Neural cell (in vitro differentiated cells): Measurements from ENCODE around the gene TOMM20. TPM values are rescaled to one million over a fixed set of nuclear protein-coding genes. Genes with fewer than 3 reads are reported as not detected.

Source experiments
- H2AFZ ChIP-seq: fragments of 200-600, 300-800 bp; sonication (generic), shearing (Covaris generic); 2 replicates; pipeline ENCODE4 v1.6.0; 2014; ENCODE audit warnings: low read depth, mild to moderate bottlenecking, antibody characterized with exemption, low read length, moderate library complexity
- H3F3A ChIP-seq: fragments of 200-600 bp; shearing (Covaris generic); 2 replicates; pipeline ENCODE4 v1.6.1; 2016; ENCODE audit warnings: mild to moderate bottlenecking, moderate library complexity, mixed read lengths, antibody characterized with exemption, low read length; ENCODE audit not compliant: insufficient read depth, poor library complexity, severe bottlenecking
- H3K27ac ChIP-seq: fragments of 200-600, 300-800 bp; sonication (generic), shearing (Covaris generic); 2 replicates; pipeline ENCODE4 v1.5.1; 2014; ENCODE audit warnings: mild to moderate bottlenecking, low read length, moderate library complexity
- H3K27me3 ChIP-seq: fragments of 300-800, 200-600 bp; sonication (generic), shearing (Covaris generic); 2 replicates; pipeline ENCODE4 v1.6.0; 2014; ENCODE audit warnings: mild to moderate bottlenecking, low read depth, low read length, moderate library complexity; ENCODE audit not compliant: insufficient read depth
- H3K36me3 ChIP-seq: fragments of 300-800, 200-600 bp; sonication (generic), shearing (Covaris generic); 2 replicates; pipeline ENCODE4 v1.5.1; 2014; ENCODE audit warnings: mild to moderate bottlenecking, antibody characterized with exemption, low read length, moderate library complexity; ENCODE audit not compliant: insufficient read depth
- H3K4me2 ChIP-seq: fragments of 300-800, 200-600 bp; sonication (generic), shearing (Covaris generic); 2 replicates; pipeline ENCODE4 v1.6.0; 2014; ENCODE audit warnings: mild to moderate bottlenecking, low read length
- H3K4me3 ChIP-seq: fragments of 300-800, 200-600 bp; sonication (generic), shearing (Covaris generic); 2 replicates; pipeline ENCODE4 v1.5.1; 2014; ENCODE audit warnings: mild to moderate bottlenecking, low read length, moderate library complexity
- H3K79me2 ChIP-seq: fragments of 200-600 bp; shearing (Covaris generic); replicated peaks from 2 replicates; pipeline ENCODE4 v1.6.0; 2014; ENCODE audit warnings: mild to moderate bottlenecking, low read length, moderate library complexity; ENCODE audit not compliant: insufficient read depth
- H3K9ac ChIP-seq: fragments of 300-800, 200-600 bp; sonication (generic), shearing (Covaris generic); 2 replicates; pipeline ENCODE4 v1.6.1; 2016; ENCODE audit warnings: mild to moderate bottlenecking, low read length, mixed read lengths
- H3K9me2 ChIP-seq: fragments of 200-600 bp; shearing (Covaris generic); 2 replicates; pipeline ENCODE4 v1.6.1; 2016; ENCODE audit warnings: mild to moderate bottlenecking, low read length, mixed read lengths; ENCODE audit not compliant: insufficient read depth
- H3K9me3 ChIP-seq: fragments of 200-600, 300-800 bp; sonication (generic), shearing (Covaris generic); 2 replicates; pipeline ENCODE4 v1.6.1; 2016; ENCODE audit warnings: mild to moderate bottlenecking, mixed run types, low read length, moderate library complexity, mixed read lengths
- H4K20me1 ChIP-seq: fragments of 200-600 bp; shearing (Covaris generic); 2 replicates; pipeline ENCODE4 v1.6.1; 2016; ENCODE audit warnings: mild to moderate bottlenecking, mixed run types; ENCODE audit not compliant: insufficient read depth
- CTCF ChIP-seq: fragments of 450-650 bp; IDR thresholded peaks from 2 replicates; pipeline ENCODE4 v1.5.1; 2014; ENCODE audit warnings: antibody characterized with exemption, mild to moderate bottlenecking, moderate library complexity; ENCODE audit not compliant: poor library complexity, severe bottlenecking
- EP300 ChIP-seq: fragments of 450-650 bp; conservative IDR thresholded peaks from 2 replicates; pipeline ENCODE4 v1.6.1; 2014; ENCODE audit warnings: antibody characterized with exemption, mild to moderate bottlenecking, moderate library complexity; ENCODE audit not compliant: poor library complexity, severe bottlenecking
- EZH2 ChIP-seq: fragments of 200-600, 300-800 bp; shearing (Covaris generic), sonication (generic); IDR thresholded peaks from 2 replicates; pipeline ENCODE4 v1.6.1; 2014; ENCODE audit warnings: antibody characterized with exemption, low read length, borderline replicate concordance, mild to moderate bottlenecking; ENCODE audit not compliant: insufficient read depth, poor library complexity, severe bottlenecking
- MXI1 ChIP-seq: fragments of 450-650 bp; conservative IDR thresholded peaks from 2 replicates; pipeline ENCODE4 v1.6.1; 2014; ENCODE audit warnings: antibody characterized with exemption, mild to moderate bottlenecking; ENCODE audit not compliant: poor library complexity, severe bottlenecking
- POLR2AphosphoS5 ChIP-seq: IDR thresholded peaks from 2 replicates; pipeline ENCODE4 v1.6.1; 2012
- REST ChIP-seq: IDR thresholded peaks from 2 replicates; pipeline ENCODE4 v1.6.1; 2012; ENCODE audit warnings: borderline replicate concordance
- SMC3 ChIP-seq: fragments of 450-650 bp; conservative IDR thresholded peaks from 2 replicates; pipeline ENCODE4 v1.6.1; 2014; ENCODE audit warnings: antibody characterized with exemption, mild to moderate bottlenecking, moderate library complexity; ENCODE audit not compliant: poor library complexity
- TAF1 ChIP-seq: IDR thresholded peaks from 2 replicates; pipeline ENCODE4 v1.6.1; 2012; ENCODE audit warnings: low read depth
- polyA plus RNA-seq: library from polyadenylated mRNA; depleted of rRNA; stranded (reverse); fragments of >200 nt; gene quantifications from 2 replicates; pipeline ENCODE4 v1.2.3, GENCODE V29; 2014

TOMM20 gene
- polyA plus RNA-seq, 1 donor from 2014 or later, result 175 TPM

- no peak overlapping the region for H2AFZ ChIP-seq
- no peak overlapping the region for H3K9ac ChIP-seq
- H3K27me3 ChIP-seq, result no peaks in the 10 kb centered on the region
- no peak overlapping the region for H3K27ac ChIP-seq
- H3F3A ChIP-seq, result no peaks in the 10 kb centered on the region
- H3K36me3 ChIP-seq, result no peaks in the 10 kb centered on the region
- no peak overlapping the region for H3K4me2 ChIP-seq
- no peaks in the 10 kb centered on the region for H4K20me1 ChIP-seq
- no peaks in the 10 kb centered on the region for H3K9me3 ChIP-seq
- H3K4me3 ChIP-seq, result no peak overlapping the region
- H3K79me2 ChIP-seq, result no peaks in the 10 kb centered on the region
- H3K9me2 ChIP-seq, result no peaks in the 10 kb centered on the region
- TF ChIP-seq MXI1 (no peak), EP300 (no peak), REST (no peak), TAF1 (no peak), EZH2 (no peak), CTCF (no peak)
Measured at GRCh38 chr1:235069176-235069575, 59.5 kb downstream of the TOMM20 start.

GRCh38 chr1:235068158-235069121, 60.2 kb downstream of the TOMM20 start:
- Histone ChIP-seq H3K4me3 (no peak overlapping the region), H3K79me2 (no peaks in the 10 kb centered on the region), H2AFZ (no peak overlapping the region), H3K9me2 (no peaks in the 10 kb centered on the region), H3K27me3 (no peaks in the 10 kb centered on the region), H3K27ac (no peak overlapping the region), H3F3A (no peaks in the 10 kb centered on the region), H3K9me3 (no peaks in the 10 kb centered on the region), H3K4me2 (no peak overlapping the region), H3K9ac (no peak overlapping the region), H4K20me1 (no peaks in the 10 kb centered on the region), H3K36me3 (no peaks in the 10 kb centered on the region)
- TF ChIP-seq REST (no peak), MXI1 (no peak), POLR2AphosphoS5 (no peak), EP300 (no peak), TAF1 (no peak), SMC3 (no peak), EZH2 (no peak)
